Stimulated activated CD8-positive, alpha-beta memory T cell treated with anti-CD3 and anti-CD28 coated beads, Interleukin-15, amount 100 ng/mL, for 1 hour (primary cell): ENCODE results near the gene EED.
"Not testable (repeated sequence)": the region's sequence is repeated elsewhere in the genome, so short reads cannot be mapped to it uniquely, and the experiment has no call there.

Source experiments
- DNase-seq: peaks from one replicate; pipeline ENCODE4 v3.0.0-alpha.2; 2020; ENCODE audit warnings: low read depth

EED gene

GRCh38 chr11:86247608-86248007, 3.1 kb downstream of the EED start:
- no peak for DNase-seq

GRCh38 chr11:86248609-86249008, 4.1 kb downstream of the EED start:
- no peak for DNase-seq

GRCh38 chr11:86249307-86250098, 5.0 kb downstream of the EED start:
- DNase-seq: no peak

- no peak for DNase-seq
Measured at GRCh38 chr11:86251345-86251744, 6.8 kb downstream of the EED start.

GRCh38 chr11:86255896-86256295, 11.3 kb downstream of the EED start:
- no peak for DNase-seq

- DNase-seq: no peak
Measured at GRCh38 chr11:86256608-86257007, 12.1 kb downstream of the EED start.

GRCh38 chr11:86257446-86257845, 12.9 kb downstream of the EED start:
- no peak for DNase-seq

- no peak for DNase-seq
Measured at GRCh38 chr11:86259730-86260129, 15.2 kb downstream of the EED start.

- DNase-seq: no peak
Measured at GRCh38 chr11:86261328-86261727, 16.8 kb downstream of the EED start.

GRCh38 chr11:86262387-86262786, 17.8 kb downstream of the EED start:
- no peak for DNase-seq

- DNase-seq: no peak
Measured at GRCh38 chr11:86264649-86265048, 20.1 kb downstream of the EED start.

- DNase-seq: no peak
Measured at GRCh38 chr11:86265194-86265593, 20.6 kb downstream of the EED start.

- DNase-seq: no peak
Measured at GRCh38 chr11:86269645-86270044, 25.1 kb downstream of the EED start.

- no peak for DNase-seq
Measured at GRCh38 chr11:86274503-86274902, 29.9 kb downstream of the EED start.

GRCh38 chr11:86274999-86275398, 30.4 kb downstream of the EED start:
- no peak for DNase-seq

- no peak for DNase-seq
Measured at GRCh38 chr11:86275493-86276370, 31.2 kb downstream of the EED start.

GRCh38 chr11:86277741-86278140, 33.2 kb downstream of the EED start:
- DNase-seq: no peak

GRCh38 chr11:86278226-86278625, 33.7 kb downstream of the EED start:
- no peak for DNase-seq

- no peak for DNase-seq
Measured at GRCh38 chr11:86279747-86280146, 35.2 kb downstream of the EED start.

- no peak for DNase-seq
Measured at GRCh38 chr11:86287468-86287796, 42.9 kb downstream of the EED start.

GRCh38 chr11:86288776-86289507, 44.4 kb downstream of the EED start:
- DNase-seq: no peak

- DNase-seq: not testable (repeated sequence)
Measured at GRCh38 chr11:86289508-86290280, 45.1 kb downstream of the EED start.
